HEK293T (cell line): ENCODE data around the gene SH3BP5.

Experiments
- ELF4 ChIP-seq: fragments of 450-650 bp; IDR thresholded peaks from 2 replicates; pipeline ENCODE4 v1.6.1; 2017; ENCODE audit warnings: antibody characterized with exemption
- LEF1 ChIP-seq: fragments of 450-650 bp; IDR thresholded peaks from 2 replicates; pipeline ENCODE4 v1.6.1; 2017; ENCODE audit warnings: mild to moderate bottlenecking, borderline replicate concordance
- NFRKB ChIP-seq: fragments of 450-650 bp; IDR thresholded peaks from 2 replicates; pipeline ENCODE4 v1.6.1; 2016; ENCODE audit warnings: mild to moderate bottlenecking, moderate library complexity
- SP1 ChIP-seq: fragments of 450-650 bp; IDR thresholded peaks from 2 replicates; pipeline ENCODE4 v1.6.1; 2017

DNA sequence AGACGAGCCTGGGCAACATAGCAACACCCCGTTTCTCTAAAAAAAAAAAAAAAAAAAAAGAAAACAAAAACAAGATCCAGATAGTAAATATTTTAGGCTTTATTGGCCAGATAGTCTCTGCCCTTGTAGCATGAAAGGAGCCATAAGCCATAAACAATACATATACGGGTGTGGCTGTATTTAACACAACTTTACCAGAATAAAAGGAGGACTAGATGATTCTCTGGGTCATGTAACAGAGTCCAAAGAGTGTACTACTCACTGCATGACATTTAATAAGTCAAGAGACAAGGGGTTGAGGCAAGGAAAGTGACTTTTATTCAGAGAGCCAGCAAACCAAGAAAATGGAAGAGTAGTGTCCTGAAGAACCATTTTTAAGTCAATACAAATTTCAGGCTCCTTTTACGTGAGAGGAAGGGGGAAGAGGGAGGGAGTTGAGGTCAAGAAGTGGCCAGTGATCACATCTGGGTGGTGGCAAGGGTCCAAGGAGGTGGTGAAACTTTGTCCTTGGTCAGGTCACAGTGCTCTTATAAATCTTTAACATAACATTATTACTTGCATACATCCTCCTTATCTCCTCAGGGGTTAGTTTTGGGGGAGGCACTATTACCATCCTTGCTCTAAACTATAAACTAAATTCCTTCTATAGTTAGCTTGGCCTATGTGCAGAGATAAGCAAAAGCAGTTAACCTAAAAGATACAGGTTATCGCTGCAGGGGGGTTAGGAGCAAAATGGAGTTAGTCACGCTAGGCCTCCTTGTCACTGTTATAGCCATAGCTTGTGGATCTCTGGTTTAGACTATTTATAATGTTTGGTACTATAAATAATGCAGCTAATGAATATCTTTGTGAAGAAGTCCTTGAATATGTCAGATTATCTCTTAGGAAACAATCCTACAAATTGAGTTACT, 48.8 kb upstream of the SH3BP5 start:
- TF ChIP-seq NFRKB (no peak), SP1 (no peak), LEF1 (no peak), ELF4 (no peak)
